ENCODE results near the gene STX8. TPM values are rescaled to one million over a fixed set of nuclear protein-coding genes. Genes with fewer than 3 reads are reported as not detected.

STX8 gene
- total RNA-seq, 2 donors from 2014 or later = 46.6 to 72.4 TPM

DNA sequence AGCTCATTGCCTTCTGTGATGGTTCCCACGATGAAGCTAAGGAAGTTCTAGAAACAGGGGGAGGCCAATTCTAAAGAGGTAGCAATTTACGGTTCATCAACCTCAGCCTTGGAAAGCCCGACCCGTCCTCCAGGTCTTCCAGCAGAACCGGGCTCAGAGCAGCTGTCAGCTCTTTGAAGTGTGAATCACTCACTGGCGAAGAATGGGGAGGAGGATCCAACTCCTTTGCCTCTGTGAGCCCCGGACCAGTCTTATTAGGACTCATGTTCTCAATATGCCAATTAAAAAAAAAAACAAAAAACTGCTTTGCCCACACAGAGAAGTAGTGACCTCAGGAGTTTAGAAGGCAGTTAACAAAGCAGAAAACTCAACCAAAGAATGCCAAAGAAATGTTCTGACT is 31.4 kb downstream of the STX8 start:
- H3K27me3 ChIP-seq (replicated peaks; ENCODE audit: insufficient read depth) = no peaks in the 10 kb centered on the region
- no peak overlapping the region for H3K27ac ChIP-seq
- H3K36me3 ChIP-seq = no peaks in the 10 kb centered on the region
- H3K9me3 ChIP-seq = no peaks in the 10 kb centered on the region
- intact Hi-C loops (cut with DNase I) = no loop called here
- no peak for TF ChIP-seq POLR2A (IDR thresholded peaks at IDR 0.05)
- TF ChIP-seq POLR2AphosphoS5 (IDR thresholded peaks at IDR 0.05) = no peak
- TF ChIP-seq CTCF (IDR thresholded peaks at IDR 0.05) = no peak
- no peak overlapping the region for H3K4me3 ChIP-seq
- no peak for DNase-seq (ENCODE audit: low spot score)
- H3K4me1 ChIP-seq (replicated peaks) = no peaks in the 10 kb centered on the region
- 67% methylated on average over 7 of the region's 7 CpGs for WGBS

- no peaks in the 10 kb centered on the region for H3K4me1 ChIP-seq (replicated peaks)
- DNase-seq (ENCODE audit: low spot score) = no peak
- H3K9me3 ChIP-seq = no peaks in the 10 kb centered on the region
- H3K36me3 ChIP-seq = no peaks in the 10 kb centered on the region
- no peak overlapping the region for H3K4me3 ChIP-seq
- no peaks in the 10 kb centered on the region for H3K27me3 ChIP-seq (replicated peaks; ENCODE audit: insufficient read depth)
- no peak overlapping the region for H3K27ac ChIP-seq
- over 99% methylated on average over 4 of the region's 4 CpGs for WGBS
- intact Hi-C loops (cut with DNase I) = no loop called here
- TF ChIP-seq CTCF (IDR thresholded peaks at IDR 0.05) = no peak
- no peak for TF ChIP-seq POLR2AphosphoS5 (IDR thresholded peaks at IDR 0.05)
- TF ChIP-seq POLR2A (IDR thresholded peaks at IDR 0.05) = no peak
Measured at GRCh38 chr17:9541718-9542117, 33.9 kb downstream of the STX8 start.

GRCh38 chr17:9538626-9539025 is 37.0 kb downstream of the STX8 start:
- no peak overlapping the region for H3K4me3 ChIP-seq
- no peak for DNase-seq (ENCODE audit: low spot score)
- H3K4me1 ChIP-seq (replicated peaks) = no peaks in the 10 kb centered on the region
- no peaks in the 10 kb centered on the region for H3K27me3 ChIP-seq (replicated peaks; ENCODE audit: insufficient read depth)
- no peaks in the 10 kb centered on the region for H3K36me3 ChIP-seq
- intact Hi-C loops (cut with DNase I) = no loop called here
- no peaks in the 10 kb centered on the region for H3K9me3 ChIP-seq
- H3K27ac ChIP-seq = no peak overlapping the region
- 69% methylated on average over 4 of the region's 4 CpGs for WGBS
- TF ChIP-seq CTCF (IDR thresholded peaks at IDR 0.05) (no peak), POLR2A (IDR thresholded peaks at IDR 0.05) (no peak), POLR2AphosphoS5 (IDR thresholded peaks at IDR 0.05) (no peak)

GRCh38 chr17:9537177-9537776 is 38.3 kb downstream of the STX8 start:
- no peaks in the 10 kb centered on the region for H3K27me3 ChIP-seq (replicated peaks; ENCODE audit: insufficient read depth)
- H3K4me3 ChIP-seq = no peak overlapping the region
- no peak for DNase-seq (ENCODE audit: low spot score)
- TF ChIP-seq POLR2AphosphoS5 (IDR thresholded peaks at IDR 0.05) (no peak), CTCF (IDR thresholded peaks at IDR 0.05) (no peak), POLR2A (IDR thresholded peaks at IDR 0.05) (no peak)
- intact Hi-C loops (cut with DNase I) = no loop called here
- no peaks in the 10 kb centered on the region for H3K9me3 ChIP-seq
- 87% methylated on average over 12 of the region's 12 CpGs for WGBS
- no peak overlapping the region for H3K27ac ChIP-seq
- no peaks in the 10 kb centered on the region for H3K36me3 ChIP-seq
- H3K4me1 ChIP-seq (replicated peaks) = no peaks in the 10 kb centered on the region

- Histone ChIP-seq H3K27me3 (replicated peaks; ENCODE audit: insufficient read depth) (no peaks in the 10 kb centered on the region), H3K4me3 (no peak overlapping the region), H3K9me3 (no peaks in the 10 kb centered on the region), H3K4me1 (replicated peaks) (no peaks in the 10 kb centered on the region), H3K27ac (no peak overlapping the region), H3K36me3 (no peaks in the 10 kb centered on the region)
- WGBS = 89% methylated on average over 8 of the region's 8 CpGs
- no peak for TF ChIP-seq POLR2AphosphoS5 (IDR thresholded peaks at IDR 0.05)
- TF ChIP-seq CTCF (IDR thresholded peaks at IDR 0.05) = no peak
- no peak for TF ChIP-seq POLR2A (IDR thresholded peaks at IDR 0.05)
- no peak for DNase-seq (ENCODE audit: low spot score)
- intact Hi-C loops (cut with DNase I) = no loop called here
Measured at GRCh38 chr17:9536061-9536460, 39.6 kb downstream of the STX8 start.

Measured in prostate gland (tissue), 2 donors.